AG04449 (cell line): ENCODE data around the gene DYNLT2B.

Experiments
- CTCF ChIA-PET: fragments of 350-600 bp; formaldehyde crosslinking; extraction: SDS; loops from one replicate; lab custom pipeline; 2021; ENCODE audit warnings: antibody characterized with exemption; lab: Yijun Ruan, JAX
- POLR2A ChIA-PET: fragments of 400-600, 350-600 bp; formaldehyde crosslinking; extraction: SDS; loops from one replicate; lab custom pipeline; 2020; ENCODE audit warnings: antibody characterized with exemption, inconsistent platforms; lab: Yijun Ruan, JAX
- DNase-seq: peaks from one replicate; pipeline ENCODE4 v3.0.0-alpha.2; 2010; ENCODE audit warnings: low read depth, low spot score
- H3K4me3 ChIP-seq: 2 replicates; pipeline ENCODE4 v1.5.1; 2011; ENCODE audit warnings: low read depth, mild to moderate bottlenecking, control low read depth, low read length
- TF ChIP-seq, protein P1 (sequence below): IDR thresholded peaks from one replicate; pipeline ENCODE4 v1.5.1; 2011; ENCODE audit warnings: mild to moderate bottlenecking, moderate library complexity, low read length, control low read depth, inconsistent platforms; ENCODE audit not compliant: insufficient read depth; ENCODE audit errors: missing control alignments

Gene DYNLT2B

DNA sequence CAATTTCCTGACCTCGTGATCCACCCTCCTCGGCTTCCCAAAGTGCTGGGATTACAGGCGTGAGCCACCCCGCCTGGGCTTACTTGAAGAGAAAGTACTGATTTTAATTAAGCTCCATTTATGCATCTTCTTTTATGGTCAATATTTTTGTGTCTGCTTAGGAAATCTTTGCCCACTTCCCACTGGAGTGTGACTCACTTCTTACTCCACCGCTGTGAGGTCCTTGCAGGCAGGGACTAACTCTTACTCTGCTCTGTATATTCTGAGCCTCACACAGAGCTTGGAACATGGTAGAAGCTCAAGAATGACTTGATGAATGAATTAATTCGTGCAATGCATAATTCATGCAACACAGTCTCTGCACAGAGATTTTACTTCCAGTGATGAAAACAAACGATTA lies 23.1 kb upstream of the DYNLT2B start:
- CTCF ChIA-PET: interaction anchor here (1.2 kb wide), 1 partner anchor 10 kb away, joined by 3 read pairs; no protein-coding TSS in a partner anchor
- peak; percentile 14 for DNase-seq

DNA sequence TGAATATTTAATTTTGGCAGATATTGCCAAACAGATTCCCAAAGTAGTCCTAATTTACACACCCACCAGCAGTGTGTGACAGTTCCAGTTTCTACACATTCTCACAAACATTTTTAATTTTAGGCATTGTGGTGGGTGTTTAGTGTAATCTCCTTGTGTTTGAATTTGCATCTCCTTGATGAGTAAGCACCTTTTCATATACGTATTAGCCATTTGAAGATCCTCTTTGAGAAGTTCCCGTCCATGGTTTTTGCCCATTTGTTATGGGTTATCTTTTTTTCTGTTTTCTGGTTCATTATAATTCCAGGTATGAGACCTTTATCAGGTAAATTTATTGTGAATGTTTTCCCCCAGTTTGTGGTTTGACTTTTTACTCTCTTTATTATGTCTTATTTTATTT lies 22.4 kb upstream of the DYNLT2B start:
- TF ChIP-seq, protein P1, sequence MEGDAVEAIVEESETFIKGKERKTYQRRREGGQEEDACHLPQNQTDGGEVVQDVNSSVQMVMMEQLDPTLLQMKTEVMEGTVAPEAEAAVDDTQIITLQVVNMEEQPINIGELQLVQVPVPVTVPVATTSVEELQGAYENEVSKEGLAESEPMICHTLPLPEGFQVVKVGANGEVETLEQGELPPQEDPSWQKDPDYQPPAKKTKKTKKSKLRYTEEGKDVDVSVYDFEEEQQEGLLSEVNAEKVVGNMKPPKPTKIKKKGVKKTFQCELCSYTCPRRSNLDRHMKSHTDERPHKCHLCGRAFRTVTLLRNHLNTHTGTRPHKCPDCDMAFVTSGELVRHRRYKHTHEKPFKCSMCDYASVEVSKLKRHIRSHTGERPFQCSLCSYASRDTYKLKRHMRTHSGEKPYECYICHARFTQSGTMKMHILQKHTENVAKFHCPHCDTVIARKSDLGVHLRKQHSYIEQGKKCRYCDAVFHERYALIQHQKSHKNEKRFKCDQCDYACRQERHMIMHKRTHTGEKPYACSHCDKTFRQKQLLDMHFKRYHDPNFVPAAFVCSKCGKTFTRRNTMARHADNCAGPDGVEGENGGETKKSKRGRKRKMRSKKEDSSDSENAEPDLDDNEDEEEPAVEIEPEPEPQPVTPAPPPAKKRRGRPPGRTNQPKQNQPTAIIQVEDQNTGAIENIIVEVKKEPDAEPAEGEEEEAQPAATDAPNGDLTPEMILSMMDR: no peak
- ChIA-PET CTCF (interaction anchor here (1.2 kb wide), 1 partner anchor 11 kb away, joined by 3 read pairs; no protein-coding TSS in a partner anchor), POLR2A (no interaction called here)
- no peak overlapping the region for H3K4me3 ChIP-seq
- no peak for DNase-seq

More for the DNA sequence above, 23.1 kb upstream of the DYNLT2B start:
- TF ChIP-seq, protein P1: no peak
- POLR2A ChIA-PET: no interaction called here
- no peak overlapping the region for H3K4me3 ChIP-seq

DNA sequence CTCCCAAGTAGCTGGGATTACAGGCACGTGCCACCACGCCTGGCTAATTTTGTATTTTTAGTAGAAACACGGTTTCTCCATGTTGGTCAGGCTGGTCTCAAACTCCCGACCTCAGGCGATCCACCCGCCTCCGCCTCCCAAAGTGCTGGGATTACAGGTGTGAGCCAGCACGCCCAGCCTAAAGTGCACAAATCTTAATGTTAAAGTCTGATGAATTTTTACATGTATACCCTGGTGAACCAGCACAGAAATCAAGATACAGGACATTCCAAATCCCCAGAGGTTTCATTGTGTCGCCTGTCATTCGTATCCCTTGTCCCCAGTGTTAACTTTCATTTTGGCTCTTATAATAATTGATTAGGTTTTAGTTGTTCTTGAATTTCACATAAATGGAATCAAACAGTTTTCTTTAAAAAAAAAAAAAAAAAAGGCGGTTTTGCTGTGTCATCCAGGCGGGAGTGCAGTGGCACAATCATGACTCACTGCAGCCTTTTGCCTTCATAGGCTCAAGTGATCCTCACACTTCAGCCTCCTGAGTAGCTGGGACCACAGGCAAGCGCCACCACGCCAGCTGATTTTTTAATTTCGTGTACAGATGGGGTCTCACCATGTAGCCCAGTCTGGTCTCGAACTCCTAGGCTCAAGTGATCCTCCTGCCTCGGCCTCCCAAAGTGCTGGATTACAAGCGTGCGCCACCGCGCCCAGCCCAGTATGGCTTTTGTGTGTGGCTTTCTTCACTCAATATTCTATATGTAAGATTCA lies 21.6 kb upstream of the DYNLT2B start:
- no peak overlapping the region for H3K4me3 ChIP-seq
- CTCF ChIA-PET: no interaction called here
- TF ChIP-seq, protein P1: no peak
- POLR2A ChIA-PET: no interaction called here
- DNase-seq: no peak

DNA sequence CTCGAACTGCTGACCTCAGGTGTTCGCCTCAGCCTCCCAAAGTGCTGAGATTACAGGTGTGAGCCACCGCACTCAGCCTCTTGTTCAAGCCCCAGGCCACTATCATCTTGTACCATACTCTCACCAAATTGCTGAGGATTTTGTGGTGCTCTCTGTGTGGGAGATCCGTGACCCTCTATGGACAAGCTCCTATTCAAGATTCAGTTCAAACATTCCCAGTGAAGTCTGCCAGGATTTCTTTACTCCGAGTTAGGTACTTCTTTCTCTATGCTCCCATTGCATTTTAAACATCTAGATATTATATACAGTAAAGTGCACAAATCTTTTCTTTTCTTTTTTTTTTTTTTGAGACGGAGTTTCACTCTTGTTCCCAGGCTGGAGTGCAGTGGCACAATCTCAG lies 21.0 kb upstream of the DYNLT2B start:
- ChIA-PET POLR2A (no interaction called here), CTCF (no interaction called here)
- TF ChIP-seq, protein P1: no peak
- no peak overlapping the region for H3K4me3 ChIP-seq
- no peak for DNase-seq

DNA sequence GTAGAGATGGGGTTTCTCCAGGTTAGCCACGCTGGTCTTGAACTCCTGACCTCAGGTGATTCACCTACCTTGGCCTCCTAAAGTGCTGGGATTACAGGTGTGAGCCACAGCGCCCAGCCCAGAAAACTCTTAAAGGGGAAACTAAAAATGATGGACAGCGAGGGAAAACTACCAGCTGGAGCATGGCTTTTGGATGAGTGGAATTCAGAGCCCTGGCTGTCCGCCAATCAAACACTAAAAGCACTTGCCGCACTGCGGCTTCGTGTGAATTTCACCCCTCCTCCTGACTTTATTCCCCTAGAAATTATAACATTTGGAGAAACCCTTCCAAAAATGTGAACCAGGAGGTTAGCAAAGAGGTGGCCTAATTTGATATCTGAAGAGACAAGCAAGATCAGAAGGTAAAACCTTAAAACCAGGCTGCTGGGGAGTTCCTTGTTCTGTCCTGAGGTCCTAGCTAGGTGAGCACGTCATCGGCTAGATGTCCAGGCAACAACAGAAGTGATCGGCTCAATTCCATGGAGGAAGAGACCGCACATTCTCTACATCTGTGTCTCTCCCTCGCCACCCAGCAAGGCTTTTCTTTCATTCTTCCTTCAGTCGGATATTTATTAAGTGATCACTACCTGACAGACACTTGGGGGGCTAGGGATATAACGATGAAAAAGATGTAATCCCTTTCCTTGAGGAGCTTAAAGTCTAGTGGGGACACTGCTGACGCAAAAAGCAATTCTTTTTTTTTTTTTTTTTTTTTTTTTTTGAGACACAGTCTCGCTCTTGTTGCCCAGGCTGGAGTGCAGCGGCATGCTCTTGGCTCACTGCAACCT lies 18.5 kb upstream of the DYNLT2B start:
- TF ChIP-seq, protein P1: no peak
- H3K4me3 ChIP-seq: no peak overlapping the region
- DNase-seq: no peak
- CTCF ChIA-PET: no interaction called here
- POLR2A ChIA-PET: no interaction called here

DNA sequence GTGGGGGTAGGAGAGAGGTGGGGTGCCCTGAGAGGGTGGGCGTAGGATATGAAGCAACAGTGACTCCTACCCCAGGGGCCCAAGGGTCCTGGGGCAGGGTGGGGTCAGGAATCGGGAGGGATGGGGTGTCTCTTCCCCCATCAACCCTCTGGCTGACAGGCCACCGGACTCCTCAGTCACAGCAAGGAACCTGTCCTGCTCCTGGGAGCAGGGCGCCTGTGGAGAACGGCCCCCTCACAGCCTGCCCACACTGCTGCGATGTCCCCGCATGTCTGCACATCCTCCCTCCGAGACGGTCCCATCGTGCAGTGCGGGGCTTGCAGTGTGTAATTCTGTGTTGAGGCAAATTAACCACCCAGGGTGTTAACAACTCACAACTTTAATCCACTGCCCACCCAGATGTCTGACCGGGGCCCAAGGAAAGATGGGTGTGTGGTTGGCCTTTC lies 17.5 kb upstream of the DYNLT2B start:
- POLR2A ChIA-PET: no interaction called here
- TF ChIP-seq, protein P1: no peak
- CTCF ChIA-PET: no interaction called here
- H3K4me3 ChIP-seq: no peak overlapping the region
- DNase-seq: no peak
